LNCAP (cell line): Measurements from ENCODE around the gene SKAP1.

ENCODE experiments used
- TF ChIP-seq, protein P1 (sequence below): fragments of 450-650 bp; IDR thresholded peaks from 2 replicates; pipeline ENCODE4 v1.5.1; 2017; ENCODE audit warnings: mild to moderate bottlenecking

The SKAP1 gene

GRCh38 chr17:48444516-48445247 is 14.7 kb upstream of the SKAP1 start:
- TF ChIP-seq, protein P1, sequence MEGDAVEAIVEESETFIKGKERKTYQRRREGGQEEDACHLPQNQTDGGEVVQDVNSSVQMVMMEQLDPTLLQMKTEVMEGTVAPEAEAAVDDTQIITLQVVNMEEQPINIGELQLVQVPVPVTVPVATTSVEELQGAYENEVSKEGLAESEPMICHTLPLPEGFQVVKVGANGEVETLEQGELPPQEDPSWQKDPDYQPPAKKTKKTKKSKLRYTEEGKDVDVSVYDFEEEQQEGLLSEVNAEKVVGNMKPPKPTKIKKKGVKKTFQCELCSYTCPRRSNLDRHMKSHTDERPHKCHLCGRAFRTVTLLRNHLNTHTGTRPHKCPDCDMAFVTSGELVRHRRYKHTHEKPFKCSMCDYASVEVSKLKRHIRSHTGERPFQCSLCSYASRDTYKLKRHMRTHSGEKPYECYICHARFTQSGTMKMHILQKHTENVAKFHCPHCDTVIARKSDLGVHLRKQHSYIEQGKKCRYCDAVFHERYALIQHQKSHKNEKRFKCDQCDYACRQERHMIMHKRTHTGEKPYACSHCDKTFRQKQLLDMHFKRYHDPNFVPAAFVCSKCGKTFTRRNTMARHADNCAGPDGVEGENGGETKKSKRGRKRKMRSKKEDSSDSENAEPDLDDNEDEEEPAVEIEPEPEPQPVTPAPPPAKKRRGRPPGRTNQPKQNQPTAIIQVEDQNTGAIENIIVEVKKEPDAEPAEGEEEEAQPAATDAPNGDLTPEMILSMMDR, result no peak

DNA sequence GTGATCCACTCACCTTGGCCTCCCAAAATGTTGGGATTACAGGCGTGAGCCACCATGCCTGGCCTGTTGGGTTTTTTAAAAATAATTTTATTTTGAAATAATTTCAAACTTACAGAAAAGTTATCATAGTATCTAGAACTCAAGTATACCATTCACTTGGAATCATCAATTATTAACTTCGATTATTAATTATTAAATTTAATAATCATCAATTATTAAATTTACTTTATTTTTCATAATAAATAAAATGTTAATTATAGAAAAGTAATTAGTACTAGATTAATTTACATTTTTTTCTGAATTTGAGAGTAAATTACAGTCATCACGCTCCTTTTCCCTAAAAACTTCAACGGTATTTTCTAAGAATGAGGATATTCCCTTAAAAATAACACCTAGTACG is 13.7 kb upstream of the SKAP1 start:
- TF ChIP-seq, protein P1, result no peak

DNA sequence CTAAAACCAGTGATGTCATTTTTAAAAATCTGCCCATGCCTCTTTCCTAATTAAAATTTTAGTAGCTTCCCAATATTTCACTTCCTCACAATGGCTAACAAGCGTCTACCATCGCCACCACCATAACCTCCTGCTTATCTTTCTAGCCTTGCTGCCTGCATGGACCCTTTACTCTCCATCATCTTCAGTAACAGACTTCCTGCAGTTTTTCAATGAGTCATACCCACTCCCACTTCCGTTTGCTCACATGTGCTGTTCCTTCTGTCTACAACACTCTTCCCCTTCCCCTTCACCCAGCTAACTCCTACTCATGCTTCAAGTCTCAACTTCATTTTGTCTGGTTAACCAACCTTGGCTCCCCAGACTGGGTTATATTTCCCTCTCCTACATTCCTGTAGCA is 12.8 kb upstream of the SKAP1 start:
- TF ChIP-seq, protein P1, result no peak

DNA sequence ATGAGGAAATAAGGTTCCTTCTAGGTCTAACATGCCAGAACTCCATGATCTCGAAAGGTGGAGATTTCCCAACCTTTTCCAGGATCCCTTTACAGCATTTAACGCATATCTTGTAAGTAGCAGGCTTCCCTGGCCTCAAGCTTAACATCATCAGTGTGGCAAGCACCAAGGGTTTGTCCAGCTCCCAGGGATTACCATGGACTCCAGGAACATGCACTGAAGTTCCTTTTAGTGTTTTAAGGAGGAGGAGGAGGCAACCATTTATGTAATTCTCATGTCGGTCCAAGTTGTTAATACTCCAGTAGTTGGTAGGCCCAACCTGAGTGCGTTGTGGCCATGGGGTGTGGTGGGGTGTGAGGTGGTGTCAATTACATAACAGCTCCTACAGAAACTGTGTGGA is 11.8 kb upstream of the SKAP1 start:
- TF ChIP-seq, protein P1, result no peak

DNA sequence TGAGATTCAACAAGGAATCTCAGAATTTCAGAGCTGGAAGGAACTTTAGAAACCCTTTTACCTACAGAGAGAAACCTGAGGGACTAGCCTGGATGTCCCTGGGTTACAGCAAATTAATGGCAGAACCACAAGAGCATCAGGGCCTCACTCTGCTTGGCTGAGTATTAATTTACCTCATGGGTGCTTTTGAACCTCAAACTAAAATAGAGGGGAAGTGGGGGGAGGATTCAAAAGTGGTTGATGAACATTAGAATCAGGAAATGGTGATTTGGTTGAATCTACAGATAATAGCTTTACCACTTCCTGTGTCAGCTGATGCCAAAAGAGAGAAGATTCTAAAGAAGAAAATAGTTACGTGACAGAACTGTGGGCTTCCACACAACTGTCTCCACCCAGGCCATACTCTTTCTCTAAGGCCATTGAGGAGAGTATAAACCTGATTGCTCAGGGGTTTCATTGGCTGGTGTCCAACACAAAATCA is 11.3 kb upstream of the SKAP1 start:
- TF ChIP-seq, protein P1, result no peak

- TF ChIP-seq, protein P1, result no peak
Measured at GRCh38 chr17:48440669-48441068, 10.7 kb upstream of the SKAP1 start.

DNA sequence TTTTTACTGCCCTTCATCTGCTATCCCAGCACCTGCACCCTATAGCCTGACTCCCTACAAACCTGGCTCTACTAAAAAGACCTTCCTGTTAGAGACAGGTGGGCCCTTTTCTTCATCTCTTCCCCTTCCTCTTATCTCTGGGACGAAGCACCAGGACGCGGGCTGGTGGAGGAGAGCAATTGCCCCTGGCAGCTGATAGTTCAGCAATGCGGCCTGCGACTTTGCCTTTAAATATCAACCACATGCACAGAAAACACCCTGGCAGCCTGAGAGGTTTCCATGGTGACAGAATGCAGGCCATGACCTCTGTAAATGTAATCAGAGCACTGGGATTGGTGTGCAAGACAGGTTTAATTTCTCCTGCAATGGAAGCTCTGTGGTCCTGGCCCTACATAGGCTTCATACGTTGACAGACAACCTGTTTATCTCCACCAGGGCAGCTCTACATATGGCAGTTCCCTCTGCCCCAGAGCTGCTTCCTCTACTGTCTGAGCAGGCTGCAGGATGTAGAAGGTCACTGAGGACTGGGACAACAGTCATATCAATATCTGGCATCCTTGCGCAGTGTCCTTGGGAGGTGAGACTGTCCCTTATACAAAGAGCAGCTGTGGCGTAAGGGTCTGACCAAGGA is 10.0 kb upstream of the SKAP1 start:
- TF ChIP-seq, protein P1, result no peak
